Neutrophil (primary cell): ENCODE measurements around the gene PLXNA4.
"Not testable (repeated sequence)": the region's sequence is repeated elsewhere in the genome, so short reads cannot be mapped to it uniquely, and the experiment has no call there.

Experiments used
- H3K27ac ChIP-seq: fragments of 200-600 bp; sonication (generic); 2 replicates; pipeline ENCODE4 v1.5.1; 2016; ENCODE audit warnings: mild to moderate bottlenecking, moderate library complexity
- H3K27me3 ChIP-seq: fragments of 200-600 bp; sonication (generic); 2 replicates; pipeline ENCODE4 v1.6.0; 2016; ENCODE audit warnings: mild to moderate bottlenecking
- H3K36me3 ChIP-seq: fragments of 200-600 bp; sonication (generic); 2 replicates; pipeline ENCODE4 v1.5.1; 2017
- H3K4me1 ChIP-seq, 2 experiments: fragments of 200-600 bp in 1 of 2; sonication (generic) in 1 of 2; 1 replicate in 1 of 2; 2 replicates in 1 of 2; pipeline versions ENCODE4 v1.5.1 to v1.6.1; 2013 to 2016; ENCODE audit warnings: low read depth in 1 of 2, low read length in 1 of 2, mild to moderate bottlenecking in 1 of 2, moderate library complexity in 1 of 2; ENCODE audit not compliant: control insufficient read depth in 1 of 2, insufficient read depth in 1 of 2
- H3K4me3 ChIP-seq, 2 experiments: fragments of 200-600 bp in 1 of 2; sonication (generic) in 1 of 2; 1 replicate in 1 of 2; 2 replicates in 1 of 2; pipeline ENCODE4 v1.5.1; 2013 to 2016; ENCODE audit warnings: low read depth in 1 of 2, low read length in 1 of 2, mild to moderate bottlenecking in 1 of 2, moderate library complexity in 1 of 2
- H3K9me3 ChIP-seq: fragments of 200-600 bp; sonication (generic); 2 replicates; pipeline ENCODE4 v1.5.1; 2016
- CTCF ChIP-seq: fragments of 200-600 bp; sonication (generic); IDR thresholded peaks from 2 replicates; pipeline ENCODE4 v1.5.1; 2016; ENCODE audit warnings: antibody characterized with exemption

PLXNA4 gene

DNA sequence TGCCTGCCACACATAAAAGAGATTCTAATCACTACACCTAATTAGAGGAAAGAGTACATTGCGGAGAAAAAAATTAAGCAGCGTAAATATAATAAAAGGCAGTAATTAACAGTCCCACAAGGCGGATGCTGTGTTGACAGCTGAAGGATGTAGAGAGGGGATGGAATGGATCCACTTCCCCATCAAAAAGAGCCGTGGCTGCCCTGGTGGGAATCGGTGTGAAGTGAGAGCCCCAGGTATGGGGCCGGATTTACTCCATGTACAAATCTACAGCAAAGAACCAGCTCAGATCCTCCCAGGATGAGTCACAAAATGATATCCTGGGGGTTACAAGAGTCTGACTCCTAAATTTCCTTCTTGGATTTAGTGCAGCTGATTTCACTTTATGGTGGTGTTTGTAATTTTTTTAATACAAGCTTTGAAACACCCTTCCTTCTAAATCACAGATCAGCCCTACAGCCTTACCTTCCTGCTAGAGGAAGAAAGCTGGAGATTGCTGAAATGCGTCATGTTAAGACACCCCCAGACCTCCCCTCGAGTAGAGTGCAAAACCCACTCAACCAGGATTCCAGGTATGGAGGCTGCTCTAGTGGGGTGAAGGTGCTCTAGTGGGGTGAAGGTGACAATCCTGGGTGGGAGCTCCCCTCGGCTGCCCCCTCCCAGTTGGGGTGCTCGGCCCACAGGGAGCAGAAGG lies 398.4 kb downstream of the PLXNA4 start:
- no peaks in the 10 kb centered on the region for H3K27me3 ChIP-seq
- no peaks in the 10 kb centered on the region for H3K4me1 ChIP-seq
- TF ChIP-seq CTCF: no peak
- H3K36me3 ChIP-seq: no peaks in the 10 kb centered on the region
- H3K4me3 ChIP-seq: no peak overlapping the region
- no peaks in the 10 kb centered on the region for H3K9me3 ChIP-seq
- no peak overlapping the region for H3K27ac ChIP-seq

GRCh38 chr7:132176719-132177118 lies 399.6 kb downstream of the PLXNA4 start:
- Histone ChIP-seq H3K4me1 (no peaks in the 10 kb centered on the region), H3K9me3 (no peaks in the 10 kb centered on the region), H3K27me3 (no peaks in the 10 kb centered on the region), H3K4me3 (no peak overlapping the region), H3K36me3 (no peaks in the 10 kb centered on the region), H3K27ac (no peak overlapping the region)
- no peak for TF ChIP-seq CTCF

GRCh38 chr7:132171130-132171576 lies 405.1 kb downstream of the PLXNA4 start:
- TF ChIP-seq CTCF: no peak
- H3K4me1 ChIP-seq: no peaks in the 10 kb centered on the region
- H3K36me3 ChIP-seq: no peaks in the 10 kb centered on the region
- no peaks in the 10 kb centered on the region for H3K27me3 ChIP-seq
- no peaks in the 10 kb centered on the region for H3K9me3 ChIP-seq
- no peak overlapping the region for H3K4me3 ChIP-seq
- no peak overlapping the region for H3K27ac ChIP-seq

DNA sequence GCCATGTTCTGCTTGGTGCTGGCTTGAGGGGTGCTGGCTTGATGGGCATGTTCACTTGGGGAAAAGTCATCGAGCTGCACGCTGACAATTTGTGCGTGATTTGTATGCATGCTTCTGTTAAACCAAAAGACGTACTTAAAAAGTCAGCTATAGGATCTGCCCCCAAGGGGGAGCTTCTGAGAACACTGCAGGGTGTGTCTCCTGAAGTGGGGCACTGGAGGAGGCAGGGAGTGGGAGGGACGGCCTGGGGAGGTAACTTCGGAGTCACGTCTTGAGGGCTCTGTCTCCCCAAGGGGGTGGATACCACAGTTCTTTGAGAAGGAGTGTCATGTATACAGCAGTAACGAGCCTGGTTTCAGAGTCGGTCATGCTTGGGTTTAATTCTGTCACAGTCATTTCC lies 406.5 kb downstream of the PLXNA4 start:
- no peaks in the 10 kb centered on the region for H3K9me3 ChIP-seq
- no peaks in the 10 kb centered on the region for H3K27me3 ChIP-seq
- no peak for TF ChIP-seq CTCF
- no peak overlapping the region for H3K27ac ChIP-seq
- no peaks in the 10 kb centered on the region for H3K4me1 ChIP-seq
- no peak overlapping the region for H3K4me3 ChIP-seq
- H3K36me3 ChIP-seq: no peaks in the 10 kb centered on the region

GRCh38 chr7:132168239-132168638 lies 408.0 kb downstream of the PLXNA4 start:
- no peak for TF ChIP-seq CTCF
- no peaks in the 10 kb centered on the region for H3K9me3 ChIP-seq
- no peak overlapping the region for H3K27ac ChIP-seq
- H3K4me1 ChIP-seq: no peaks in the 10 kb centered on the region
- no peaks in the 10 kb centered on the region for H3K27me3 ChIP-seq
- H3K4me3 ChIP-seq: no peak overlapping the region
- no peaks in the 10 kb centered on the region for H3K36me3 ChIP-seq

DNA sequence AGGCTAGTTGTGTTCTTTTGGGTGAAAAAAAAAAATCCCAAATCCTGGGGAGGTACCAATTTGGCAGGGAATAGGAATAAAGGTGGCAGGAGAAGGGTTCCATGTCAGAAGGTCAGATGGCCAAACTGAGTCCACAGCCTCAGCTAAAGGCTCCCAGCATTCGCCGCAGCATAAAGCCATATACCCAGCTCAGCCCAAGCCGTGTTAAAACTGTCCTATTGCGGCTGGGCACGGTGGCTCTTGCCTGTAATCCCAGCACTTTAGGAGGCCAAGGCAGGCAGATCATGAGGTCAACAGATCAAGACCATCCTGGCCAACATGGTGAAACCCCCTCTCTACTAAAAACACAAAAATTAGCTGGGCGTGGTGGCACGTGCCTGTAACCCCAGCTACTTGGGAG lies 410.6 kb downstream of the PLXNA4 start:
- not testable (repeated sequence) for H3K4me3 ChIP-seq, H3K36me3 ChIP-seq, H3K27me3 ChIP-seq, H3K4me1 ChIP-seq, H3K9me3 ChIP-seq, H3K27ac ChIP-seq
